Stimulated activated naive CD8-positive, alpha-beta T cell treated with anti-CD3 and anti-CD28 coated beads, Interleukin-15, amount 100 ng/mL, for 72 hours (primary cell): ENCODE data around the gene PDZD2.
A peak's percentile ranks its signal among the peaks of the same experiment; 100 is the strongest.
"Not testable (repeated sequence)": the region's sequence is repeated elsewhere in the genome, so short reads cannot be mapped to it uniquely, and the experiment has no call there.

ENCODE experiments used
- ATAC-seq: fragments of 150-1000 bp; cut with Tn5 transposase; 2 replicates; pipeline ENCODE4 v1.10.0; 2021; ENCODE audit warnings: mild to moderate bottlenecking, moderate library complexity
- DNase-seq, 2 donors: peaks; one replicate each; pipeline ENCODE4 v3.0.0; 2021 to 2022
- H3K27ac Mint-ChIP-seq, 2 donors: one replicate each; pipeline ENCODE4 v1.8.0; 2022; ENCODE audit warnings: mild to moderate bottlenecking in 2 of 2, mixed read lengths in 2 of 2, moderate library complexity in 2 of 2
- H3K27me3 Mint-ChIP-seq: one replicate; pipeline ENCODE4 v1.8.0; 2022; ENCODE audit warnings: mixed read lengths
- H3K4me1 Mint-ChIP-seq: one replicate; pipeline ENCODE4 v1.8.0; 2022; ENCODE audit warnings: mild to moderate bottlenecking, mixed read lengths
- H3K4me3 Mint-ChIP-seq, 2 donors: one replicate each; pipeline ENCODE4 v1.8.0; 2022; ENCODE audit warnings: mild to moderate bottlenecking in 2 of 2, mixed read lengths in 2 of 2, moderate library complexity in 1 of 2
- H3K9me3 Mint-ChIP-seq, 2 donors: one replicate each; pipeline ENCODE4 v1.8.0; 2022; ENCODE audit warnings: mixed read lengths in 2 of 2

PDZD2 gene

GRCh38 chr5:31701642-31702299 is 62.8 kb downstream of the PDZD2 start:
- peak overlapping the region in 1 of 2 donors; percentile 9 for H3K27ac Mint-ChIP-seq
- DNase-seq: no peak
- no peak for ATAC-seq
- peaks cover 8% of the 10 kb centered on the region for H3K27me3 Mint-ChIP-seq
- H3K4me3 Mint-ChIP-seq: no peak overlapping the region
- H3K4me1 Mint-ChIP-seq: no peaks in the 10 kb centered on the region
- H3K9me3 Mint-ChIP-seq: no peaks in the 10 kb centered on the region

GRCh38 chr5:31702712-31703111 is 63.8 kb downstream of the PDZD2 start:
- Mint-ChIP-seq H3K4me1 (no peaks in the 10 kb centered on the region), H3K27me3 (peaks cover 8% of the 10 kb centered on the region), H3K27ac (no peak overlapping the region), H3K4me3 (no peak overlapping the region), H3K9me3 (no peaks in the 10 kb centered on the region)
- DNase-seq (no peak), ATAC-seq (no peak)

GRCh38 chr5:31703757-31704156 is 64.8 kb downstream of the PDZD2 start:
- Mint-ChIP-seq H3K4me3 (no peak overlapping the region), H3K4me1 (no peaks in the 10 kb centered on the region), H3K27me3 (peaks cover 8% of the 10 kb centered on the region), H3K9me3 (no peaks in the 10 kb centered on the region), H3K27ac (peak overlapping the region in 1 of 2 donors; percentile 31)
- ATAC-seq (no peak), DNase-seq (no peak)

GRCh38 chr5:31706186-31706585 is 67.3 kb downstream of the PDZD2 start:
- Mint-ChIP-seq H3K4me1 (no peaks in the 10 kb centered on the region), H3K27me3 (peaks cover 8% of the 10 kb centered on the region), H3K27ac (no peak overlapping the region), H3K9me3 (no peaks in the 10 kb centered on the region), H3K4me3 (no peak overlapping the region)
- DNase-seq: no peak
- ATAC-seq: no peak

DNA sequence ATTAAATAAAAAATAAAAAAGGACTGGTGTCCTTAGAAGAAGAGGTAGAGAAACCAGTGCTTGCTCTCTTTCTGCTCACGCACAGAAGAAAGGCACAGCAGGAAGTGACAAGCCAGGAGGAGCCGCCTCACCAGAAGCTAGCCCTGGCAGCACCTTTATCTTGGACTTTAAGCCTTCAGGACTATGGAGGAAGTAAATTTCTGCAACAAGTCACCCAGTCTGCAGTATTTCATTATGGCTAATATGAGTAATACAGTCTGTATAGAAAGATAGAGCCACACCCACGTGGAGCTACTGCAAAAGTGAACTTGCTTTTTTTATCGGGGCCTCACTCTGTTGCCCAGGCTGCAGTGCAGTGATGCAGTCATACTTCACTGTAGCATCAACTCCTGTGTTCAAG is 68.4 kb downstream of the PDZD2 start:
- Mint-ChIP-seq H3K27me3 (peaks cover 8% of the 10 kb centered on the region), H3K4me1 (no peaks in the 10 kb centered on the region), H3K4me3 (no peak overlapping the region), H3K27ac (no peak overlapping the region), H3K9me3 (no peaks in the 10 kb centered on the region)
- DNase-seq (no peak), ATAC-seq (no peak)

DNA sequence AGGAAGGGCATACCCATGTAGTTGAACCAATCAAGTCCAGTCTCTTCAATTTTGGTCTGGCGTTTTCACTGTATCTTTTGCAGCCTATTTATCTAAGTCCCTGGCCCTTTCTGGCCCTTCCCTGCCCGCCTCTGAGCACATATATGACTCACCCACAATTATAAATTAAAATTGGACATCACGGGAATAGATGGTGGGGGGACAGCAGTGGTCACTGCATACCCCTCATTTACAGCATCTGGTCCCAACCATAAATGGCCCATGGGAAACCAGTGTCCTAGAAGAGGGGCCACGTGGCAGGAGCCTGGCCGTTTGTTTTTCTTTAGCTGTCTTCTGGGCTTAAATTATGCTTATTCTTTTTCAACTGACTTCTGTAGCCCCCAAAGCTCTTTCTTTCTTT is 69.2 kb downstream of the PDZD2 start:
- Mint-ChIP-seq H3K4me1 (no peaks in the 10 kb centered on the region), H3K27me3 (peaks cover 8% of the 10 kb centered on the region), H3K27ac (no peak overlapping the region), H3K9me3 (no peaks in the 10 kb centered on the region), H3K4me3 (no peak overlapping the region)
- DNase-seq (no peak), ATAC-seq (no peak)

DNA sequence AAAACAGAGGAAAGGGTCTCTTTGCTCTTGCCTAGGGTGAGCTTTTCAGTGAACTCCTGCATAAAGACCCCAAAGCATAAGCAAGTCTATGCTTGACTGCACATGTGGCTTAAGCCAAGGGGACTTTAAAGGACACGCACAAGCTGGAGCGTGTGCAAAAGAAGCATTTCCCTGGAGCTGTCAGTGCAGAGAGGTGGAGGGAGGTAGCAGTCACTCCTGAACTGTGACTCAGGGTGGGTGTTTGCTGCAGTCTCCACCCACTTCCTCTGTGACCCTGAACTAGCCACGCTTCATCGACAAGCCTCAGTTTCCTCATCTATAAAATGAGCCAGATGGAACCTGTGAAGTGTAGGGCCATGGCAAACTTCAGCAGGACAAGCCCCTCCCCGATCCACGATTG is 72.4 kb downstream of the PDZD2 start:
- DNase-seq: no peak
- Mint-ChIP-seq H3K9me3 (no peaks in the 10 kb centered on the region), H3K4me3 (no peak overlapping the region), H3K27me3 (no peaks in the 10 kb centered on the region), H3K4me1 (no peaks in the 10 kb centered on the region), H3K27ac (no peak overlapping the region)
- ATAC-seq: no peak

DNA sequence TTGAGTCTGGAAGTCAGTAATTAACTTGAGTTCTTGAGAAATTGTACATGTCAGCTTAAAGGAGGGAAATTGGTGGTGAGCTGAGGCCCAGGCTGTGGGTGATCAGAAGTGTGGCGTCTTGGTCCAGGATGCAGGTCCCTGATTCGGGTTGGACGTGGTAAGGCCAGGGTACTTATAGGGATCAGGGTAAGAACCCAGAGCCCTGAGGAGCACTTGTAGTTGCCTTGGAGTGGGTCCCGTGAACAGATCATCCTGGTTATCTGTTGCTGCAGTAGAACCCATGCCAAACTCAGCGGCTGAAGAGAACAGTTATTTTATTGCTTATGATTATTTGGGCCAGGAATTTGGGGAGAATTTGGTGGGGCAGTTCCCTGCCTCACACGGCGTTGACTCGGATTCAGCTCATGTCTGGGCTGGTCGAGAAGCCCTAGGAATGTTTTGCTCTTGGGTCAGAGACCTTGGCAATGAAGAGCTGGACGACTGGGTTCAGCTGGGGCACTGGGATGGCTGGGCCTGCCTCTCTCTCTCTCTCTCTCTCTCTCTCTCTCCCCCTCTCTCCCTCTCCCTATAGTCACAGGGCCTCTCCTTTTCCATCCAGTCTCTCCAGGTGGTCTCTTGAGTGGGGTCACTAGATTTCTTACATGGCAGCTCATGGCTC is 73.1 kb downstream of the PDZD2 start:
- DNase-seq (no peak), ATAC-seq (no peak)
- Mint-ChIP-seq H3K4me3 (no peak overlapping the region), H3K9me3 (no peaks in the 10 kb centered on the region), H3K27ac (no peak overlapping the region), H3K27me3 (no peaks in the 10 kb centered on the region), H3K4me1 (no peaks in the 10 kb centered on the region)

GRCh38 chr5:31717561-31717960 is 78.6 kb downstream of the PDZD2 start:
- Mint-ChIP-seq H3K9me3 (no peaks in the 10 kb centered on the region), H3K27ac (no peak overlapping the region), H3K4me1 (peaks cover 13% of the 10 kb centered on the region), H3K27me3 (peaks cover 7% of the 10 kb centered on the region), H3K4me3 (no peak overlapping the region)
- ATAC-seq (no peak), DNase-seq (no peak)

DNA sequence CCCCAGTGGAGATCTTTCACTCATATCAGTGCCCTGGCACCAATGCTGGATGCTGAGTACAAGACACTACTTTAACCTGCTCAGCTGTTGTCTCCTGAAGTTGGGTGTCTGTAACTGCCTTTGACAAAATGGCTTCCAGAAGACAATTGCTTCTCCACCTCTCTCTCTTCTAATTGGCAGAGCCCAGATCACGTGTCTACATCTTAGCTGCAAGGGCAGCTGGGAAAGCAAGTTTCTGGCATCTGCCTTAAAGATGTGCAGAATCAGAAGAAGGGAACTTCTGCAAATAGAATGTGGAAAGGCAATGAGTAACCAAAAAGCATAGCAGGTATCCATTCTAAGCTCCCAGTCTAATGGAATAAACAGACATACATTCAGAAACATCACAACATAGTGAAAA is 81.1 kb downstream of the PDZD2 start:
- ATAC-seq (no peak), DNase-seq (no peak)
- H3K9me3 Mint-ChIP-seq: no peaks in the 10 kb centered on the region
- H3K4me1 Mint-ChIP-seq: peaks cover 13% of the 10 kb centered on the region
- H3K4me3 Mint-ChIP-seq: no peak overlapping the region
- H3K27me3 Mint-ChIP-seq: peaks cover 7% of the 10 kb centered on the region
- H3K27ac Mint-ChIP-seq: no peak overlapping the region

DNA sequence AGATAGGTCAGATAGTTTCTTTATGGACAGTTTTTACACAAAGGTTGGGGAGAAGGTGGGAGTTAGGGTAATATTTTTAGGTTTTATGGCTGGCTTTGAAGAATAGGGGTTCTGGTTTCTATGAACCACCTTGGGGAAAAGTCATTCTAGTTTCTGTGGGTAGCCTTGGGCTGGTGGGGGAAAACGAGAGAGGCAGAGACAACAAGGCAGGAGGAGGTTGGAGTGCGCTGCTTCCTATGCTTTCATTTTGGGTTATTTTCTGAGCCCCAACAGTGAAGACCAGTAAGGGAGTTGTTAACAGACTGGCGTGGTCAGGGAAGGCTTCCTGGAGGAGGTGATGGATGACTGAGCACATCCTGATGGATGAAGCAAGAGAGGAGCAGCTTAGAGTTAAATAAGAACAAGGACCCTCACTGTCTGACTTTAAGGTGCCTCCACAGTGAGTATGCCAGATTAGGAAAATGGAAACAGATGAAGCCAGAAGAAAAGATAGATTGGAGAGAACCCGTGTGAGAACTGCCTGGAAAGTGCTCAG is 81.9 kb downstream of the PDZD2 start:
- peaks cover 7% of the 10 kb centered on the region for H3K27me3 Mint-ChIP-seq
- no peak overlapping the region for H3K4me3 Mint-ChIP-seq
- H3K27ac Mint-ChIP-seq: no peak overlapping the region
- DNase-seq: no peak
- no peaks in the 10 kb centered on the region for H3K9me3 Mint-ChIP-seq
- peaks cover 13% of the 10 kb centered on the region for H3K4me1 Mint-ChIP-seq
- peak; percentile 37 for ATAC-seq

DNA sequence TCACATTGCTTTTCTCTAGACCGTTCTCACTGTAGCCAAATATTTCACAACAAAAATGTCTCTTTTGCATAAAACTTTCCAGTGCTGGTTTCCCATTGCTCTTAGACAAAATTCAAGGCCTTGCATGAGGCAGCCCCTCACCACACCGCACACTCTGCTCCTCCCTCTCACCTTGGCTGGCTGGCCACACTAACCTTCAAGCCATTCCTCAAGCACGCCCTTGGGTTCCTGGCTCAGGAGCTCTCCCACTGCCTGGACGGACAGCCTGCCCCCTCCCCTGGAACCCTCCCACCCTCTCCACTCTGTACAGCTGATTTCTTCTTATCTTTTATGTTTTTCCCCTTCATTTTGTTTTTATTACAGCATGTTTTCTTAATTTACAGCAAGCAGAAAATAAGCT is 83.2 kb downstream of the PDZD2 start:
- peaks cover 7% of the 10 kb centered on the region for H3K27me3 Mint-ChIP-seq

DNA sequence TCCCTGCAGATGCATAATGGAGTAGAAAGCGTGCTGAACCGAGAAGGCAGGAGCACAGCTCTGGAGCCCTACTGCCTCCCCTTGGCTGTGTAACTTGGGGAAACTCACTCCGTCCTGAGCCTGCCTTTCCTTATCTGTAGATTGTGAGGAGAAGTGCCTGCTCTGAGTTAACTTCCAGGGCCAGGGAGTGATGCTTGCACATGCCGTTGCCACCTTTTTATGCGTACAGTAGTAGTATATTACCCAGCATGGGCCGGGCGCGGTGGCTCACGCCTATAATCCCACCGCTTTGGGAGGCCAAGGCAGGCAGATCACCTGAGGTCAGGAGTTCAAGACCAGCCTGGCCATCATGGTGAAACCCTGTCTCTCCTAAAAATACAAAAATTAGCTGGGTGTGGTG is 87.1 kb downstream of the PDZD2 start:
- peaks cover under 1% of the 10 kb centered on the region for H3K4me1 Mint-ChIP-seq
- no peak overlapping the region for H3K4me3 Mint-ChIP-seq
- no peak for ATAC-seq
- H3K9me3 Mint-ChIP-seq: no peaks in the 10 kb centered on the region
- peaks cover 7% of the 10 kb centered on the region for H3K27me3 Mint-ChIP-seq
- H3K27ac Mint-ChIP-seq: no peak overlapping the region
- no peak for DNase-seq

More for the DNA sequence above, 83.2 kb downstream of the PDZD2 start:
- H3K4me1 Mint-ChIP-seq: peaks cover 13% of the 10 kb centered on the region
- ATAC-seq: no peak
- no peaks in the 10 kb centered on the region for H3K9me3 Mint-ChIP-seq
- no peak overlapping the region for H3K4me3 Mint-ChIP-seq
- no peak for DNase-seq
- H3K27ac Mint-ChIP-seq: no peak overlapping the region

DNA sequence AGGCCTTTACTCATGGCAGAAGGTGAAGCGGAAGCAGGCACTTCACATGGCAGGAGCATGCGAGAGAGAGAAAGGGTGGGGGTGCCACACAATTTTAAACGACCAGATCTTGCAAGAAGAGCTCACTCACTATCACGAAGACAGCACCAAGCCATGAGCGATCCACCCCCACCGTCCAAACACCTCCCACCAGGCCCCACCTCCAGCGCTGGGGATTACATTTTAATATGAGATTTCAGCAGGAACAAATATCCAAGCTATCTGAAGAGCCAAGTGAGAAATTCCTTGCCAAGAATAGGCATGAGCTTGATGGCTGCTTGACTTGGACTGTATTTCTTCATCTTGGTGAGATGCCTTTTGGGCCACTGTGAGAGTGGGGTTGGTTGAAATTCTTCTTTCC is 88.0 kb downstream of the PDZD2 start:
- no peaks in the 10 kb centered on the region for H3K9me3 Mint-ChIP-seq
- peaks cover 6% of the 10 kb centered on the region for H3K27me3 Mint-ChIP-seq
- no peak for ATAC-seq
- DNase-seq: no peak
- H3K27ac Mint-ChIP-seq: no peak overlapping the region
- H3K4me3 Mint-ChIP-seq: no peak overlapping the region
- no peaks in the 10 kb centered on the region for H3K4me1 Mint-ChIP-seq

GRCh38 chr5:31728039-31728438 is 89.1 kb downstream of the PDZD2 start:
- Mint-ChIP-seq H3K4me1 (no peaks in the 10 kb centered on the region), H3K27ac (no peak overlapping the region), H3K4me3 (no peak overlapping the region), H3K27me3 (no peaks in the 10 kb centered on the region), H3K9me3 (no peaks in the 10 kb centered on the region)
- ATAC-seq (no peak), DNase-seq (no peak)

DNA sequence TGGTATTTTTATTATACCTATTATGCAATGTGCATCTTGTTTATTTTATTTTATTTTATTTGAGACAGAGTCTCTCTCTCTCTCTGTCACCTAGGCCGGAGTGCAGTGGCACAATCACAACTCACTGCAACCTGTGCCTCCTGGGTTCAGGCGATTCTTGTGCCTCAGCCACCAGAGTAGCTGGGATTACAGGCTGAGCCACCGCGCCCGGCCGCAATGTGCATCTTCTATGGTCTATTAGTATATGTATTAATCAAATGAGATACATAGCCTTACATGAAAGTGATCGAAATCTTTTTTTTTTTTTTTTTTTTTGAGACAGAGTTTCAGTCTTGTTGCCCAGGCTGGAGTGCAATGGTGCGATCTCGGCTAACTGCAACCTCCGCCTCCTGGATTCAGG is 89.9 kb downstream of the PDZD2 start:
- not testable (repeated sequence) for H3K9me3 Mint-ChIP-seq, DNase-seq, H3K27ac Mint-ChIP-seq, H3K4me1 Mint-ChIP-seq, ATAC-seq, H3K27me3 Mint-ChIP-seq, H3K4me3 Mint-ChIP-seq

- Mint-ChIP-seq H3K27ac (no peak overlapping the region), H3K4me1 (no peaks in the 10 kb centered on the region), H3K27me3 (no peaks in the 10 kb centered on the region), H3K4me3 (no peak overlapping the region), H3K9me3 (no peaks in the 10 kb centered on the region)
- ATAC-seq (no peak), DNase-seq (no peak)
These were observed 91.2 kb downstream of the PDZD2 start for GRCh38 chr5:31730139-31730538.
